Karpas-422 (cell line): ENCODE measurements around the gene NFS1. TPM values are rescaled to one million over a fixed set of nuclear protein-coding genes. Genes with fewer than 3 reads are reported as not detected.
"Not testable (repeated sequence)": the region's sequence is repeated elsewhere in the genome, so short reads cannot be mapped to it uniquely, and the experiment has no call there.

ENCODE experiments used
- DNase-seq: peaks from one replicate; pipeline ENCODE4 v3.0.0-alpha.2; 2015
- H2AFZ ChIP-seq: fragments of 200-600 bp; sonication (generic); 2 replicates; pipeline ENCODE4 v1.6.1; 2014; ENCODE audit warnings: antibody characterized with exemption, low read length, mixed read lengths
- H3K27ac ChIP-seq: fragments of 200-600 bp; sonication (generic); 2 replicates; pipeline ENCODE4 v1.5.1; 2014; ENCODE audit warnings: mild to moderate bottlenecking, low read length, moderate library complexity
- H3K27me3 ChIP-seq: fragments of 200-600 bp; sonication (generic); 2 replicates; pipeline ENCODE4 v1.6.1; 2014; ENCODE audit warnings: low read length, mixed read lengths
- H3K36me3 ChIP-seq: fragments of 200-600 bp; sonication (generic); 2 replicates; pipeline ENCODE4 v1.6.1; 2014; ENCODE audit warnings: low read length, mixed read lengths; ENCODE audit not compliant: insufficient read depth
- H3K4me1 ChIP-seq: fragments of 200-600 bp; sonication (generic); 2 replicates; pipeline ENCODE4 v1.6.1; 2014; ENCODE audit warnings: mild to moderate bottlenecking, low read length, mixed read lengths
- H3K4me2 ChIP-seq: fragments of 200-600 bp; sonication (generic); 2 replicates; pipeline ENCODE4 v1.6.1; 2014; ENCODE audit warnings: low read length, low read depth, mild to moderate bottlenecking; ENCODE audit not compliant: poor library complexity, severe bottlenecking
- H3K4me3 ChIP-seq: fragments of 200-600 bp; sonication (generic); 2 replicates; pipeline ENCODE4 v1.5.1; 2014; ENCODE audit warnings: mild to moderate bottlenecking, antibody characterized with exemption, low read length, mixed read lengths
- H3K79me2 ChIP-seq: fragments of 200-600 bp; sonication (generic); 2 replicates; pipeline ENCODE4 v1.6.1; 2014; ENCODE audit warnings: mild to moderate bottlenecking, low read length, mixed read lengths
- H3K9ac ChIP-seq: fragments of 200-600 bp; sonication (generic); 2 replicates; pipeline ENCODE4 v1.6.0; 2014; ENCODE audit warnings: low read length
- H3K9me2 ChIP-seq: fragments of 200-600 bp; sonication (generic), shearing (Covaris generic); replicated peaks from 2 replicates; pipeline ENCODE4 v1.6.0; 2014; ENCODE audit warnings: mild to moderate bottlenecking, low read length, moderate library complexity; ENCODE audit not compliant: insufficient read depth
- H3K9me3 ChIP-seq: fragments of 300-700, 200-600 bp; sonication (generic); 2 replicates; pipeline ENCODE4 v1.6.1; 2014; ENCODE audit warnings: low read length, mixed read lengths
- H4K20me1 ChIP-seq: fragments of 200-600 bp; sonication (generic); 2 replicates; pipeline ENCODE4 v1.6.1; 2014; ENCODE audit warnings: mild to moderate bottlenecking, antibody characterized with exemption, low read length, low read depth; ENCODE audit not compliant: insufficient read depth
- total RNA-seq: library from RNA; depleted of rRNA; stranded (reverse); fragments of >200 nt; shearing (Covaris generic); gene quantifications from 2 replicates; pipeline ENCODE4 v1.2.3, GENCODE V29; 2014; ENCODE audit warnings: low replicate concordance

The NFS1 gene
- total RNA-seq, 1 experiment from 2014 or later, result 62.6 TPM

DNA sequence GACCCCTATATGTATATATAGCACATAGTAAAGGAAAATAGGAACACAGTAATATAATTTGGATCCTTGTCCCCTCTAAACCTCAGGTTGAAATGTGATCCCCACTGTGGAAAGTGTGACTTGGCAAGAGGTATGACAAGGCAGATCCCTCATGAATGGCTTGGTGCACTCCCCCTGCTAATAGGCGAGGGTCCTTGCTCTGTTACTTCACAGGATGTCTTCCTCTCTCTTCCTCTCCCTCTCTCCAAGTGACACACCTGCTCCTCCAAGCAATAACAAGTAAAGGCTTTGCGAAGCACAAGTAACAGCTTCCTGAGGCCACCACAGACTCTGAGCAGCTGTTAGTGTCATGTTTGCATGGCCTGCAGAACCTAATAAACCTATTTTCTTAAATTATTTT, 16.5 kb upstream of the NFS1 start:
- H3K27ac ChIP-seq, result no peak overlapping the region
- no peaks in the 10 kb centered on the region for H3K27me3 ChIP-seq
- H3K36me3 ChIP-seq, result peaks cover 85% of the 10 kb centered on the region
- peaks cover 44% of the 10 kb centered on the region for H4K20me1 ChIP-seq
- H3K9me2 ChIP-seq, result no peaks in the 10 kb centered on the region
- H3K4me2 ChIP-seq, result no peak overlapping the region
- H2AFZ ChIP-seq, result no peak overlapping the region
- no peak overlapping the region for H3K9ac ChIP-seq
- peaks cover 76% of the 10 kb centered on the region for H3K79me2 ChIP-seq
- DNase-seq, result no peak
- H3K9me3 ChIP-seq, result no peaks in the 10 kb centered on the region
- no peak overlapping the region for H3K4me3 ChIP-seq
- peaks cover 6% of the 10 kb centered on the region; the same call in 1 of the 2 replicates for H3K4me1 ChIP-seq

DNA sequence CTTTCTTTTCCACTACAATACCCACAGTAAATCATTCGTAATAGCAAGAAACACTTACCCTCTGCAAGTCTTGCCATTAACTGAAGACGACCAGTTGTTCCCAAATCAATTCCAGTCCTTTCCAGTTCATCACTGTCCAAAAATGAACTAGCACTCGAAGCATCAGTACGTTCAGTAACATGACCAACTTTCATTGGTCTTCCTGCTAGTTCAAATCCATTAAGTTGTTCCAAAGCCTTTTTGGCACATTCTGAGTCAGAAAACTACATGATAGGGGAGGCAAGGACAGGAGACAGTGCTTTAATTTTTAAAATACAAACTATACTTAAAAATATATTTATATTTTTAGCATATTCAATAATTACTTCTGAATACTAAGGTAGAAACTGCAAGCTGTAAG, 15.0 kb upstream of the NFS1 start:
- Histone ChIP-seq H3K27ac (no peak overlapping the region), H3K79me2 (peaks cover 76% of the 10 kb centered on the region), H3K36me3 (peaks cover 85% of the 10 kb centered on the region), H3K4me3 (no peak overlapping the region), H3K9me3 (no peaks in the 10 kb centered on the region), H4K20me1 (peaks cover 50% of the 10 kb centered on the region), H3K4me1 (peaks cover 6% of the 10 kb centered on the region; the same call in 1 of the 2 replicates), H3K27me3 (no peaks in the 10 kb centered on the region), H2AFZ (no peak overlapping the region), H3K9me2 (no peaks in the 10 kb centered on the region), H3K9ac (no peak overlapping the region), H3K4me2 (no peak overlapping the region)
- DNase-seq, result no peak

DNA sequence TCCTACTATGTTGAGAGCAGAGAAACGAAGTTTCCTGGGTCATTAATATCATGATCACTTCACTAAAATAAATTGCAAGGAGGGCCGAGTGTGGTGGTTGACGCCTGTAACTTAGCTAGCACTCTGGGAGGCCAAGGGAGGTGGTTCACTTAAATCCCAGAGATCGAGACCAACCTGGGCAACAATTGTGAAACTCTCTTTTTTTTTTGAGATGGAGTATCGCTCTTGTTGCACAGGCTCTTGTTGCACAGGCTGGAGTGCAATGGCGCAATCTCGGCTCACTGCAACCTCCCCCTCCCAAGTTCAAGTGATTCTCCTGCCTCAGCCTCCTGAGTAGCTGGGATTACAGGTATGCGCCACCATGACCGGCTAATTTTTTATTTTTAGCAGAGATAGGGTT, 14.0 kb upstream of the NFS1 start:
- not testable (repeated sequence) for H3K9me3 ChIP-seq, H3K9ac ChIP-seq, H3K27ac ChIP-seq, DNase-seq, H3K4me3 ChIP-seq, H3K27me3 ChIP-seq, H3K9me2 ChIP-seq, H2AFZ ChIP-seq, H3K4me1 ChIP-seq, H3K4me2 ChIP-seq
- Histone ChIP-seq H3K36me3 (peaks cover 87% of the 10 kb centered on the region), H4K20me1 (peaks cover 58% of the 10 kb centered on the region), H3K79me2 (peaks cover 80% of the 10 kb centered on the region)

DNA sequence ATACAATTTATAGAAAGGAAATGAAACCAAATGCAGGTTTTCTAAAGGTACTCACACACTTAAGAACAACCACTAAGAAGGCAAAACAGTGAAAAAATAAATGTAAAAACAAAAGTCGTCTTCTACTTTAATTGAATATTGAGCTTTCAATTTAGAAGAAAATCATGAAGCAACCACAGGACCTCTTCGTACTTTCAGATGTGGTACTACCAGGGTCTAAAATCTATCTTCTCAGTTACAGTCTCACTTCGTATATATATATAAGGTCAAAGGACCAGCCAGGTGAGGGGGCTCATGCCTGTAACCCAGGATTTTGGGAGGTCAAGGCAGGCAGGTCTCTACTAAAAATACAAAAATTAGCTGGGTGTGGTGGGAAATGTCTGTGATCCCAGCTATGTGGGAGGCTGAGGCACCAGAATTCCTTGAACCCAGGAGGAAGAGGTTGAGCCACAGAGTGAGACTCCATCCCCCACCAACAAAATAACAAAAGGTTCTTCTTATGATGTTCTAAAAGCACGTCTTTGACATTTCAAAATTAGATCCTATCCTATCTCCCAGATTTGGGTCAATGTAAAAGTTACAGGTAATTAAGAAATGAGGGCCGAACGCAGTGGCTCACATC, 12.5 kb upstream of the NFS1 start:
- no peak overlapping the region for H3K9ac ChIP-seq
- H3K27ac ChIP-seq, result no peak overlapping the region
- H3K36me3 ChIP-seq, result peaks cover 88% of the 10 kb centered on the region
- no peak for DNase-seq
- H3K4me1 ChIP-seq, result peaks cover 6% of the 10 kb centered on the region; the same call in 1 of the 2 replicates
- no peaks in the 10 kb centered on the region for H3K27me3 ChIP-seq
- H3K4me3 ChIP-seq, result no peak overlapping the region
- H3K79me2 ChIP-seq, result peaks cover 77% of the 10 kb centered on the region
- H4K20me1 ChIP-seq, result peaks cover 55% of the 10 kb centered on the region
- H3K9me2 ChIP-seq, result no peaks in the 10 kb centered on the region
- H3K4me2 ChIP-seq, result no peak overlapping the region
- H3K9me3 ChIP-seq, result no peaks in the 10 kb centered on the region
- H2AFZ ChIP-seq, result no peak overlapping the region

GRCh38 chr20:35710884-35711587, 11.9 kb upstream of the NFS1 start:
- no peak overlapping the region for H3K4me3 ChIP-seq
- peaks cover 55% of the 10 kb centered on the region for H4K20me1 ChIP-seq
- H2AFZ ChIP-seq, result no peak overlapping the region
- DNase-seq, result no peak
- peaks cover 6% of the 10 kb centered on the region; the same call in 1 of the 2 replicates for H3K4me1 ChIP-seq
- peaks cover 87% of the 10 kb centered on the region for H3K36me3 ChIP-seq
- H3K9ac ChIP-seq, result no peak overlapping the region
- no peaks in the 10 kb centered on the region for H3K9me3 ChIP-seq
- no peak overlapping the region for H3K27ac ChIP-seq
- H3K27me3 ChIP-seq, result no peaks in the 10 kb centered on the region
- H3K4me2 ChIP-seq, result no peak overlapping the region
- no peaks in the 10 kb centered on the region for H3K9me2 ChIP-seq
- peaks cover 72% of the 10 kb centered on the region for H3K79me2 ChIP-seq

GRCh38 chr20:35710039-35710438, 10.9 kb upstream of the NFS1 start:
- no peak overlapping the region for H2AFZ ChIP-seq
- H3K36me3 ChIP-seq, result peaks cover 88% of the 10 kb centered on the region
- no peak overlapping the region for H3K4me3 ChIP-seq
- no peak for DNase-seq
- no peaks in the 10 kb centered on the region for H3K9me3 ChIP-seq
- no peak overlapping the region; the same call in 1 of the 2 replicates for H3K27ac ChIP-seq
- H4K20me1 ChIP-seq, result peaks cover 53% of the 10 kb centered on the region
- no peak overlapping the region for H3K9ac ChIP-seq
- H3K4me2 ChIP-seq, result no peak overlapping the region
- H3K9me2 ChIP-seq, result no peaks in the 10 kb centered on the region
- no peaks in the 10 kb centered on the region for H3K27me3 ChIP-seq
- H3K79me2 ChIP-seq, result peaks cover 64% of the 10 kb centered on the region
- H3K4me1 ChIP-seq, result peaks cover 6% of the 10 kb centered on the region; the same call in 1 of the 2 replicates

DNA sequence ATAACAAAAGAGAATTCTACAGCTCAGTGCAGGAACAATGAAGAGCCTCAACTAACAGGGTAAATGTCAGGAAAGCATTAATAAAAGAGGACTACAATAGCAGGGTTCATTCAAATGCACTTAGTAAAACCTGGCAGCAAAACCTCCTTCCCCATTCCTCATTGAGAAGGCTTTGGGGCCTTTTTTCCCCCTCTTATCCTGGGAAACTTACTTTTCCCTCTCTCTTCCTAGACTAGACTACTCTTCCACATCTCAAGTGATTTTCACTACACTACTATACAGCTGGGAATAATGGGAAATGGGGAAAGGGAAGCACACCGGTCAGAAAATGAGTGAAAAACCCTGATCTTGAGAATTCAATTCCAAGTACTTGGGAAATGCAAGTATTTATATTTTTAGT, 10.1 kb upstream of the NFS1 start:
- no peaks in the 10 kb centered on the region for H3K27me3 ChIP-seq
- H3K79me2 ChIP-seq, result peaks cover 58% of the 10 kb centered on the region
- H3K9ac ChIP-seq, result no peak overlapping the region
- DNase-seq, result no peak
- H2AFZ ChIP-seq, result no peak overlapping the region
- H4K20me1 ChIP-seq, result peaks cover 52% of the 10 kb centered on the region
- no peak overlapping the region for H3K4me2 ChIP-seq
- H3K4me1 ChIP-seq, result peaks cover 9% of the 10 kb centered on the region; the same call in 1 of the 2 replicates
- no peak overlapping the region for H3K4me3 ChIP-seq
- H3K9me2 ChIP-seq, result no peaks in the 10 kb centered on the region
- H3K9me3 ChIP-seq, result no peaks in the 10 kb centered on the region
- H3K27ac ChIP-seq, result no peak overlapping the region
- peaks cover 89% of the 10 kb centered on the region for H3K36me3 ChIP-seq

DNA sequence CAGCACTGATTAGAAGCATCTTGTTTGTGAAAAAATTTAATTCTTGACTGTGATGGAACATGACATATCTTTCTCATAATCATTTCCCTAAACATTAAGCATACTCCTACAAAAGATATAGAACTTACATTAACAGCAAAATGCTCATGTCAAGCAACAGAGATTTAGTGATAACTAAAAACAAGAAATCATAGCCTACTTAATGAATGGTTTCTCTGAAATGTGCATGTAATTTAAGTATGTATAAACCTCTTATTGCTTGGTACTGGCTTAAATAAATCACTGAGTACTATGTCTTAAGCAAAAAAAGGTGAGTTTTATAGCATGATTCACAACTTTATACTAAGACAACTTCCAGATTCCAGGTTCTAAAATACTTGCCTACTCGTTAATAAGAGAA, 9.3 kb upstream of the NFS1 start:
- no peaks in the 10 kb centered on the region for H3K9me2 ChIP-seq
- H4K20me1 ChIP-seq, result peaks cover 45% of the 10 kb centered on the region
- peaks cover 51% of the 10 kb centered on the region for H3K79me2 ChIP-seq

More for the DNA sequence above, 9.3 kb upstream of the NFS1 start:
- Histone ChIP-seq H3K9ac (no peak overlapping the region), H3K4me3 (no peak overlapping the region), H3K27ac (no peak overlapping the region), H3K9me3 (no peaks in the 10 kb centered on the region), H3K36me3 (peaks cover 88% of the 10 kb centered on the region), H3K27me3 (no peaks in the 10 kb centered on the region), H2AFZ (no peak overlapping the region), H3K4me1 (peaks cover 9% of the 10 kb centered on the region; the same call in 1 of the 2 replicates), H3K4me2 (no peak overlapping the region)
- DNase-seq, result no peak
